ENCODE data around the gene PRKCZ.

- TF ChIP-seq POLR2A (IDR thresholded peaks at IDR 0.05): no peak
- TF ChIP-seq, protein P1, sequence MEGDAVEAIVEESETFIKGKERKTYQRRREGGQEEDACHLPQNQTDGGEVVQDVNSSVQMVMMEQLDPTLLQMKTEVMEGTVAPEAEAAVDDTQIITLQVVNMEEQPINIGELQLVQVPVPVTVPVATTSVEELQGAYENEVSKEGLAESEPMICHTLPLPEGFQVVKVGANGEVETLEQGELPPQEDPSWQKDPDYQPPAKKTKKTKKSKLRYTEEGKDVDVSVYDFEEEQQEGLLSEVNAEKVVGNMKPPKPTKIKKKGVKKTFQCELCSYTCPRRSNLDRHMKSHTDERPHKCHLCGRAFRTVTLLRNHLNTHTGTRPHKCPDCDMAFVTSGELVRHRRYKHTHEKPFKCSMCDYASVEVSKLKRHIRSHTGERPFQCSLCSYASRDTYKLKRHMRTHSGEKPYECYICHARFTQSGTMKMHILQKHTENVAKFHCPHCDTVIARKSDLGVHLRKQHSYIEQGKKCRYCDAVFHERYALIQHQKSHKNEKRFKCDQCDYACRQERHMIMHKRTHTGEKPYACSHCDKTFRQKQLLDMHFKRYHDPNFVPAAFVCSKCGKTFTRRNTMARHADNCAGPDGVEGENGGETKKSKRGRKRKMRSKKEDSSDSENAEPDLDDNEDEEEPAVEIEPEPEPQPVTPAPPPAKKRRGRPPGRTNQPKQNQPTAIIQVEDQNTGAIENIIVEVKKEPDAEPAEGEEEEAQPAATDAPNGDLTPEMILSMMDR (IDR thresholded peaks at IDR 0.05): no peak
Observed at GRCh38 chr1:2083666-2084065, 33.5 kb downstream of the PRKCZ start.
